BE2C (cell line): Measurements from ENCODE around the gene MAP2.

Experiments used
- DNase-seq: peaks from one replicate; pipeline ENCODE4 v3.0.0-alpha.2; 2020
- H3K27me3 ChIP-seq: fragments of 250-450 bp; sonication (Bioruptor Pico); 2 replicates; pipeline ENCODE4 v1.5.1; 2020; ENCODE audit warnings: mild to moderate bottlenecking
- H3K36me3 ChIP-seq: fragments of 250-450 bp; sonication (Bioruptor Pico); 2 replicates; pipeline ENCODE4 v1.5.1; 2020; ENCODE audit warnings: mild to moderate bottlenecking
- H3K4me1 ChIP-seq: fragments of 250-450 bp; sonication (Bioruptor Pico); 2 replicates; pipeline ENCODE4 v1.5.1; 2020
- H3K4me3 ChIP-seq: 2 replicates; pipeline ENCODE4 v1.5.1; 2011; ENCODE audit warnings: low read depth, low read length
- H3K9me3 ChIP-seq: fragments of 250-450 bp; sonication (Bioruptor Pico); 2 replicates; pipeline ENCODE4 v1.5.1; 2020
- TF ChIP-seq, protein P1 (sequence below): IDR thresholded peaks from 2 replicates; pipeline ENCODE4 v1.5.1; 2012; ENCODE audit warnings: mild to moderate bottlenecking, low read depth, low read length

Gene MAP2

DNA sequence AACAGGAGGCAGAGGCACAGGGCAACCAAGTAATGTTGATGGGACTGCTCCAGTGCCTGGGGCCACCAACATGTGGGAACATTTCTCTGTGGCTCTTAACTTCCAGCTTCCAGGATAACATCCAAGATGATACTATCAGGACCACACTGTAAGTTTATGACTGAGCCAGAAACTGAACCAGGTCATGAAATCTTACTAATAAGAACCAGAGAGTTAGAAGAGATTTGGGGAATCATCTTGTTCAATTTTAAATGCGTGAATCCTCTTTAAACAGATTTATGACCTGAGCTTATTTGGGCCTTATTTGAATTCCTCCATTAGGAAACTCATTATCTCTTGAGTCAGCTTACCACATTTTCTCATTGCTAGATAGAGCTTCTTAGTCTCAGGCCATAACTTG is 45.0 kb downstream of the MAP2 start:
- Histone ChIP-seq H3K4me3 (no peak overlapping the region), H3K36me3 (no peaks in the 10 kb centered on the region), H3K27me3 (no peaks in the 10 kb centered on the region), H3K9me3 (no peaks in the 10 kb centered on the region), H3K4me1 (peaks cover 6% of the 10 kb centered on the region; the same call in 1 of the 2 replicates)
- DNase-seq = no peak
- TF ChIP-seq, protein P1, sequence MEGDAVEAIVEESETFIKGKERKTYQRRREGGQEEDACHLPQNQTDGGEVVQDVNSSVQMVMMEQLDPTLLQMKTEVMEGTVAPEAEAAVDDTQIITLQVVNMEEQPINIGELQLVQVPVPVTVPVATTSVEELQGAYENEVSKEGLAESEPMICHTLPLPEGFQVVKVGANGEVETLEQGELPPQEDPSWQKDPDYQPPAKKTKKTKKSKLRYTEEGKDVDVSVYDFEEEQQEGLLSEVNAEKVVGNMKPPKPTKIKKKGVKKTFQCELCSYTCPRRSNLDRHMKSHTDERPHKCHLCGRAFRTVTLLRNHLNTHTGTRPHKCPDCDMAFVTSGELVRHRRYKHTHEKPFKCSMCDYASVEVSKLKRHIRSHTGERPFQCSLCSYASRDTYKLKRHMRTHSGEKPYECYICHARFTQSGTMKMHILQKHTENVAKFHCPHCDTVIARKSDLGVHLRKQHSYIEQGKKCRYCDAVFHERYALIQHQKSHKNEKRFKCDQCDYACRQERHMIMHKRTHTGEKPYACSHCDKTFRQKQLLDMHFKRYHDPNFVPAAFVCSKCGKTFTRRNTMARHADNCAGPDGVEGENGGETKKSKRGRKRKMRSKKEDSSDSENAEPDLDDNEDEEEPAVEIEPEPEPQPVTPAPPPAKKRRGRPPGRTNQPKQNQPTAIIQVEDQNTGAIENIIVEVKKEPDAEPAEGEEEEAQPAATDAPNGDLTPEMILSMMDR = no peak

DNA sequence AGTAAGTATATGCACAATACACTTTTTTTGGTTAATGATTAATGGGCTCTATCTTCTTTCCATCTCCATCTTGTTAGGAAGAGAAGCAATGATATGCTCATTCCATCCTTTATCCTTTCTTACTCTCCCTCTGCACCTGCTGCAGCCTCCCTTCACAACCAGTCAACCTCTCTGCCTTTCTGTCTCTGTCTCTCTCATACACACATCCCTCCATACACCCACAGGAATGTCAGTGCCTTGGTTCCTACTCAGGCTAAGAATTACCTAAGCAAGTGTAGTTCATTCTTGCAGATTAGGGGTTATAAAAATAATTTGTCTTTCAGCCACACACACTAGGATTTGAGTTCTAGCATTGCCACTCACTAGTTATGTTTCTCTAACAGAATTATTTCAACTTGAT is 45.6 kb downstream of the MAP2 start:
- Histone ChIP-seq H3K36me3 (no peaks in the 10 kb centered on the region), H3K9me3 (no peaks in the 10 kb centered on the region), H3K27me3 (no peaks in the 10 kb centered on the region), H3K4me1 (peaks cover 6% of the 10 kb centered on the region; the same call in 1 of the 2 replicates), H3K4me3 (no peak overlapping the region)
- TF ChIP-seq, protein P1 = no peak
- no peak for DNase-seq

DNA sequence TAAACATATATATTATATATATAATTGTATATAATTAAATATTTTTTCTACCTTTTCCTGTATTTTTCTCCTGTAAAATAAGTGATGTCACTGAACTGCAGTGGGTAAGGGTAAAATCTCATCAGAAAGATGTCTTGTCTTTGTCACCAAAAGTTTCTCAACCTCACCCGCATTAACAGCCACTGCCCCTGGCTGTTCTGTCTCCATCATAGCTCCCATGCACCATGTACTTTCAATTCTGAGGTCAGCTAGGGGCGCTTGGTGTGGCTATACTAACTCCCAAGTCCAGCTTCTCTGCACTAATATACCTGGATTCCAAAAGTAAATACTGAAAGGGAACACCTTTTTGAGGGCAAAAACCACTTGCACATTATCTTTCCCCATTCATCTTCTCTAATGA is 46.6 kb downstream of the MAP2 start:
- Histone ChIP-seq H3K4me3 (no peak overlapping the region), H3K9me3 (no peaks in the 10 kb centered on the region), H3K36me3 (no peaks in the 10 kb centered on the region), H3K4me1 (peaks cover 6% of the 10 kb centered on the region; the same call in 1 of the 2 replicates), H3K27me3 (no peaks in the 10 kb centered on the region)
- TF ChIP-seq, protein P1 = no peak
- no peak for DNase-seq

DNA sequence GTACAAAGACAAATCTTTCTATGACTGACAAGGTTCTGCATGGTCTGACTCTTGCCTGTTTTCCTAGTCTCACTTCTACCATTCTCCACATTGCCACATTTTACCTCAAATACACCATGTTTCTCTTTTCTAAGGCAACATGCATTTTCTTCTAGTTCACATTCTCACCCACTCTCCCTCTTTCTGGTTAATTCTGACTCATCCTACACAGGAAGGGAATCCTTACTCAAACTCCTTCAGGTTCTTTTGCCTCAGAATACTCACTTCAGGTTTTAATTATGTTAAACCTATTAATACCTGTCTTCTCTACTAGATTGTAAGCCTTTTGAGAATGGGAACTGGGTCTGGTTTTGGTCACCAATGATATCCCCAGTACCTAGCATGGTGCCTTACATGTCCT is 47.2 kb downstream of the MAP2 start:
- Histone ChIP-seq H3K4me1 (peaks cover 6% of the 10 kb centered on the region; the same call in 1 of the 2 replicates), H3K36me3 (no peaks in the 10 kb centered on the region), H3K4me3 (no peak overlapping the region), H3K9me3 (no peaks in the 10 kb centered on the region), H3K27me3 (no peaks in the 10 kb centered on the region)
- TF ChIP-seq, protein P1 = no peak
- no peak for DNase-seq

DNA sequence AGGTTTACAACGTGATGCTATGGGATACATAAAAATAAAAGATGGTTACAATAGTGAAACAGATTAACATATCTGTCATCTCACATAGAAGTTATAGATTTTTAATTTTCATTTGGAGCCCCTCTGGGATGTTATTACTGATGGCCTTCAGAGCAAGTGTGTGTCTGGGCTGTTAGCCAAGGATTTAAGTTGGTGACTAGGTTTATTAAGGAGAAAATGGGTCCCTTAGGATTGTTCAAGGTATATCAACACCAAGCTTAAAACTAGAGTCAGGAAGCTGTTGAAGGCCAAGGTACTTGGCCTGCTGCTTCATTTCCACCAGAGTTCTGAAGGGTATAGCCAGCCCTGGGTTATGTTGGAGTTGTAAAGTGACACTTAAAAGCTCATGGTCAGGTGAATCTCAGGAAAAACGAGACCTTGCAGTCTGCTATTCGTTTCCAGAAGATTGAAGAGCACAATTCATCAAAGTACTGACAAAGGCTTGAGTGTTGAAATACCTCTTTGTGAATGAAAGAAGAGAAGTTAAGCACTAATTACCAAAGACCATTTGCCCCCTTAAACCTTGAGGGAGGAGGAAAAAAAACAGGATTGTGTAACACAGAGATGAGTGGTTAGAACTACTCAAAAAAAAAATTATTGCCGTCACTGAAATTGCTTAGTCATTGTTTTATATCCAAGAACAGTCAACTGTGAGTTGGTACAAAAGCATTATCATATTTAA is 48.4 kb downstream of the MAP2 start:
- H3K4me3 ChIP-seq = no peak overlapping the region
- no peak for DNase-seq

DNA sequence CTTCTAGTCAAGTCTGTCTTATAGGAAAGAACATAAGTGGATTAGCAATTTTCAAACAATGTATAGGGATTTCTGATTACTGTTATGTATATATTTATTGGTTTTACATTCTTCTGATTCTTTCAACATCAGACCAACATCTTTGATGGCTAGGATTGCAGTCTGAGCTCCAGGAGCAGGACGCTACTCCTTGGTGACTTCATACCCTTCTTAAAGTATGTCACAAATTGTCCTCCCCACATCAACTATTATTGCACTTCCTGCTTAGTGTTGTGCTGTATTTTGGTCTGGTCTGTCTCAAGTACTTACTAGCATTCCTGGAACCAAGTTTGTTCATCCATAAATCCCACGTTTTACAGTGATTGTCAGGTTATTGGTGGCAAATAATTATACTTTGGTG is 49.0 kb downstream of the MAP2 start:
- peaks cover 11% of the 10 kb centered on the region for H3K4me1 ChIP-seq
- H3K27me3 ChIP-seq = no peaks in the 10 kb centered on the region
- H3K36me3 ChIP-seq = no peaks in the 10 kb centered on the region
- no peak for DNase-seq
- no peaks in the 10 kb centered on the region for H3K9me3 ChIP-seq
- no peak overlapping the region for H3K4me3 ChIP-seq
- TF ChIP-seq, protein P1 = no peak

More for the DNA sequence above, 48.4 kb downstream of the MAP2 start:
- Histone ChIP-seq H3K27me3 (no peaks in the 10 kb centered on the region), H3K4me1 (peaks cover 11% of the 10 kb centered on the region), H3K36me3 (no peaks in the 10 kb centered on the region), H3K9me3 (no peaks in the 10 kb centered on the region)
- TF ChIP-seq, protein P1 = no peak
